HTR-8/SVneo (cell line): ENCODE results near the gene ARHGEF39.

Source experiments
- DNase-seq: peaks from one replicate; pipeline ENCODE4 v3.0.0; 2011; ENCODE audit warnings: low spot score, mixed read lengths; ENCODE audit not compliant: insufficient read length
- FAIRE-seq: peaks from 2 replicates; lab custom pipeline; 2011; peaks lifted over from hg19 to GRCh38; lab: Jason Lieb, UNC

Gene ARHGEF39

GRCh38 chr9:35695943-35696401, 31.0 kb upstream of the ARHGEF39 start:
- DNase-seq (no peak), FAIRE-seq (no peak)

- FAIRE-seq (no peak), DNase-seq (no peak)
Observed at GRCh38 chr9:35691757-35692301, 26.8 kb upstream of the ARHGEF39 start.

GRCh38 chr9:35691334-35691650, 26.3 kb upstream of the ARHGEF39 start:
- FAIRE-seq (no peak), DNase-seq (no peak)

GRCh38 chr9:35690614-35691333, 25.8 kb upstream of the ARHGEF39 start:
- FAIRE-seq, result no peak
- DNase-seq, result peak; percentile 53

GRCh38 chr9:35690294-35690613, 25.3 kb upstream of the ARHGEF39 start:
- no peak for FAIRE-seq
- DNase-seq, result no peak

- no peak for FAIRE-seq
Observed at GRCh38 chr9:35689542-35690293, 24.7 kb upstream of the ARHGEF39 start, which contains the start of gene TPM2. Gene TPM2, minus strand, starts transcription at chr9:35689925. Its CDS starts 108 bp downstream, at chr9:35689817.

GRCh38 chr9:35688558-35689541, 23.9 kb upstream of the ARHGEF39 start:
- no peak for FAIRE-seq
- DNase-seq, result peak; percentile 54

More at GRCh38 chr9:35689542-35690293, 24.7 kb upstream of the ARHGEF39 start, which contains the start of gene TPM2:
- DNase-seq, result peak; percentile 45

- FAIRE-seq (no peak), DNase-seq (no peak)
Observed at GRCh38 chr9:35687972-35688557, 23.1 kb upstream of the ARHGEF39 start.

- FAIRE-seq (no peak), DNase-seq (no peak)
Observed at GRCh38 chr9:35687306-35687705, 22.3 kb upstream of the ARHGEF39 start.

- FAIRE-seq, result no peak
Observed at GRCh38 chr9:35686222-35687203, 21.5 kb upstream of the ARHGEF39 start.

GRCh38 chr9:35685506-35685905, 20.5 kb upstream of the ARHGEF39 start:
- DNase-seq (no peak), FAIRE-seq (no peak)

More at GRCh38 chr9:35686222-35687203, 21.5 kb upstream of the ARHGEF39 start:
- DNase-seq, result no peak

GRCh38 chr9:35684921-35685320, 19.9 kb upstream of the ARHGEF39 start:
- FAIRE-seq (no peak), DNase-seq (no peak)

GRCh38 chr9:35683323-35683722, 18.3 kb upstream of the ARHGEF39 start:
- no peak for FAIRE-seq

GRCh38 chr9:35682520-35683315, 17.7 kb upstream of the ARHGEF39 start:
- no peak for FAIRE-seq
- no peak for DNase-seq

More at GRCh38 chr9:35683323-35683722, 18.3 kb upstream of the ARHGEF39 start:
- no peak for DNase-seq

- no peak for DNase-seq
- FAIRE-seq, result no peak
Observed at GRCh38 chr9:35682051-35682450, 17.1 kb upstream of the ARHGEF39 start.

GRCh38 chr9:35681341-35682002, 16.5 kb upstream of the ARHGEF39 start:
- DNase-seq (no peak), FAIRE-seq (no peak)
